ENCODE data around the gene CGB1.
"Not testable (repeated sequence)": the region's sequence is repeated elsewhere in the genome, so short reads cannot be mapped to it uniquely, and the experiment has no call there.

Gene CGB1

GRCh38 chr19:49057636-49058234 lies 21.0 kb upstream of the CGB1 start, which contains the start of gene CGB7:
CGB7 (minus strand) TSS chr19:49057749; CDS start chr19:49055375, 2,374 bp downstream.
- DNase-seq (ENCODE audit: low spot score) = no peak

- DNase-seq (ENCODE audit: low spot score) = not testable (repeated sequence)
Observed at GRCh38 chr19:49056902-49057596, 20.4 kb upstream of the CGB1 start.

GRCh38 chr19:49056101-49056901 lies 19.6 kb upstream of the CGB1 start:
- DNase-seq (ENCODE audit: low spot score) = peak; percentile 32

- DNase-seq (ENCODE audit: low spot score) = not testable (repeated sequence)
Observed at GRCh38 chr19:49050376-49051033, 13.8 kb upstream of the CGB1 start.

GRCh38 chr19:49049834-49050233 lies 13.1 kb upstream of the CGB1 start:
- DNase-seq (ENCODE audit: low spot score) = not testable (repeated sequence)

GRCh38 chr19:49049011-49049410 lies 12.3 kb upstream of the CGB1 start, which contains the start of gene CGB8:
CGB8 (minus strand) TSS chr19:49049111; CDS start chr19:49048739, 372 bp downstream.
- DNase-seq (ENCODE audit: low spot score) = not testable (repeated sequence)

- DNase-seq (ENCODE audit: low spot score) = not testable (repeated sequence)
Observed at GRCh38 chr19:49043548-49043947, 6.9 kb upstream of the CGB1 start, which contains the start of gene CGB5. CGB5 (plus strand) TSS chr19:49043848; CDS start chr19:49044210, 362 bp downstream.

- DNase-seq (ENCODE audit: low spot score) = not testable (repeated sequence)
Observed at GRCh38 chr19:49042666-49043065, 6.0 kb upstream of the CGB1 start.

GRCh38 chr19:49042177-49042576 lies 5.5 kb upstream of the CGB1 start:
- no peak for DNase-seq (ENCODE audit: low spot score)

GRCh38 chr19:49039736-49040135 lies 3.0 kb upstream of the CGB1 start:
- DNase-seq (ENCODE audit: low spot score) = not testable (repeated sequence)

GRCh38 chr19:49038557-49039276 lies 2.0 kb upstream of the CGB1 start:
- not testable (repeated sequence) for DNase-seq (ENCODE audit: low spot score)

- DNase-seq (ENCODE audit: low spot score) = not testable (repeated sequence)
Observed at GRCh38 chr19:49038111-49038510, 1.4 kb upstream of the CGB1 start.

GRCh38 chr19:49031642-49032301 lies 4.9 kb downstream of the CGB1 start, which contains the start of gene CGB2:
CGB2 (plus strand) TSS chr19:49031890; CDS start chr19:49032096, 206 bp downstream.
- peak; percentile 55 for DNase-seq (ENCODE audit: low spot score)

GRCh38 chr19:49030323-49030722 lies 6.4 kb downstream of the CGB1 start:
- DNase-seq (ENCODE audit: low spot score) = not testable (repeated sequence)

- DNase-seq (ENCODE audit: low spot score) = not testable (repeated sequence)
Observed at GRCh38 chr19:49029749-49030148, 6.9 kb downstream of the CGB1 start.

GRCh38 chr19:49028686-49029085 lies 8.0 kb downstream of the CGB1 start:
- not testable (repeated sequence) for DNase-seq (ENCODE audit: low spot score)

- not testable (repeated sequence) for DNase-seq (ENCODE audit: low spot score)
Observed at GRCh38 chr19:49025599-49025998, 11.1 kb downstream of the CGB1 start.

GRCh38 chr19:49025088-49025487 lies 11.6 kb downstream of the CGB1 start:
- DNase-seq (ENCODE audit: low spot score) = not testable (repeated sequence)

- DNase-seq (ENCODE audit: low spot score) = not testable (repeated sequence)
Observed at GRCh38 chr19:49024233-49024632, 12.5 kb downstream of the CGB1 start, which contains the start of gene CGB3. CGB3 (minus strand) TSS chr19:49024333; CDS start chr19:49023971, 362 bp downstream.

- DNase-seq (ENCODE audit: low spot score) = no peak
Observed at GRCh38 chr19:49022116-49022515, 14.6 kb downstream of the CGB1 start.

Data from hematopoietic multipotent progenitor cell treated with erythropoietin and hydrocortisone succinate and interleukin-3 and kit ligand, for 17 days (in vitro differentiated cells).